Measurements from ENCODE around the gene BABAM2. TPM values are rescaled to one million over a fixed set of nuclear protein-coding genes. Genes with fewer than 3 reads are reported as not detected.
"Not testable (repeated sequence)": the region's sequence is repeated elsewhere in the genome, so short reads cannot be mapped to it uniquely, and the experiment has no call there.

BABAM2 gene
- total RNA-seq, 4 donors from 2014 or later, result 33.2 to 70.3 (median 38.6) TPM

DNA sequence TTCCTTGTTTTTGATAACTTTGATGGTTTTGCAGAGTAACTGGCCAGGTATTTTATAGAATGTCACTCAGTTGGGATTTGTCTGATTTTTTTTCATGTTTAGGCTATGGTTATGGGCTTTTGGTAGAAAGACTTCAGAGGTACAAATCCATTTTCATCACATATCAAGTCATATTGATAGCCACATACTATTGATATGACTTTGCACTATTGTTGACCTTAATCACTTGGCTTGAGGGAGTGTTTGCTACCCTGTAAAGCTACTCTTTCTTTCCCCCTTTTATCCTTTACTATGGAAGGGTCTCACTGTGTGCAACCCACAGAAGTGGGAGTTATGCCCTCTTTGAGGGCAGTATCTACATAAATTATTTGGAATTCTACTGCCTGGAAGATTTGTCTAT, 109.8 kb downstream of the BABAM2 start:
- Histone ChIP-seq H3K4me3 (replicated peaks in 1 of 3) (no peak overlapping the region), H3K27me3 (no peaks in the 10 kb centered on the region), H3K9me3 (no peaks in the 10 kb centered on the region), H3K36me3 (no peaks in the 10 kb centered on the region), H3K4me1 (no peaks in the 10 kb centered on the region), H3K27ac (no peak overlapping the region)
- DNase-seq, result no peak
- TF ChIP-seq POLR2A (IDR thresholded peaks at IDR 0.05), result no peak
- TF ChIP-seq, protein P1, sequence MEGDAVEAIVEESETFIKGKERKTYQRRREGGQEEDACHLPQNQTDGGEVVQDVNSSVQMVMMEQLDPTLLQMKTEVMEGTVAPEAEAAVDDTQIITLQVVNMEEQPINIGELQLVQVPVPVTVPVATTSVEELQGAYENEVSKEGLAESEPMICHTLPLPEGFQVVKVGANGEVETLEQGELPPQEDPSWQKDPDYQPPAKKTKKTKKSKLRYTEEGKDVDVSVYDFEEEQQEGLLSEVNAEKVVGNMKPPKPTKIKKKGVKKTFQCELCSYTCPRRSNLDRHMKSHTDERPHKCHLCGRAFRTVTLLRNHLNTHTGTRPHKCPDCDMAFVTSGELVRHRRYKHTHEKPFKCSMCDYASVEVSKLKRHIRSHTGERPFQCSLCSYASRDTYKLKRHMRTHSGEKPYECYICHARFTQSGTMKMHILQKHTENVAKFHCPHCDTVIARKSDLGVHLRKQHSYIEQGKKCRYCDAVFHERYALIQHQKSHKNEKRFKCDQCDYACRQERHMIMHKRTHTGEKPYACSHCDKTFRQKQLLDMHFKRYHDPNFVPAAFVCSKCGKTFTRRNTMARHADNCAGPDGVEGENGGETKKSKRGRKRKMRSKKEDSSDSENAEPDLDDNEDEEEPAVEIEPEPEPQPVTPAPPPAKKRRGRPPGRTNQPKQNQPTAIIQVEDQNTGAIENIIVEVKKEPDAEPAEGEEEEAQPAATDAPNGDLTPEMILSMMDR (IDR thresholded peaks at IDR 0.05), result no peak
- intact Hi-C loops (cut with DNase I), result no loop called here

DNA sequence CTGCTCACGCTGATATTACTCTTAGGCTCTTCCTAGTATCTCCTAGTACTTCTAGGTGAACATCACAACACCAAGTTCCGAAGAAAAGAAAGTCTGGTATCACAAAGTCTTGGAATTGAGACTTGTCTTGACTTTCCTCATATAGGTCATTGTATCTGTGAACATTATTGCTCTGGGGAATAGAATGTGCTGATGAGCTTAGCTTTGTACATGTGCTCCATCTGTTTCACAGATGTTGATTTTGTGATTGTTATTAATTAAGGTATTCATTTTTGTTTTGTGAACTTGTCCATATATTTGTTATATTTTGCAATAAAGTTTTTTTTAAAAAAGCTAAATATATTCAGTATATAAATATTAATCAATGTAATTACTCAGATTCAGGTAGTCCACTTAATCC, 111.7 kb downstream of the BABAM2 start:
- Histone ChIP-seq H3K27me3 (no peaks in the 10 kb centered on the region), H3K4me1 (no peaks in the 10 kb centered on the region), H3K27ac (no peak overlapping the region), H3K9me3 (no peaks in the 10 kb centered on the region), H3K4me3 (replicated peaks in 1 of 3) (no peak overlapping the region), H3K36me3 (no peaks in the 10 kb centered on the region)
- intact Hi-C loops (cut with DNase I), result no loop called here
- no peak for TF ChIP-seq POLR2A (IDR thresholded peaks at IDR 0.05)
- TF ChIP-seq, protein P1 (IDR thresholded peaks at IDR 0.05), result no peak
- WGBS, 2 donors, result 95 to 100% methylated on average over 2 of the region's 2 CpGs
- DNase-seq, result no peak

DNA sequence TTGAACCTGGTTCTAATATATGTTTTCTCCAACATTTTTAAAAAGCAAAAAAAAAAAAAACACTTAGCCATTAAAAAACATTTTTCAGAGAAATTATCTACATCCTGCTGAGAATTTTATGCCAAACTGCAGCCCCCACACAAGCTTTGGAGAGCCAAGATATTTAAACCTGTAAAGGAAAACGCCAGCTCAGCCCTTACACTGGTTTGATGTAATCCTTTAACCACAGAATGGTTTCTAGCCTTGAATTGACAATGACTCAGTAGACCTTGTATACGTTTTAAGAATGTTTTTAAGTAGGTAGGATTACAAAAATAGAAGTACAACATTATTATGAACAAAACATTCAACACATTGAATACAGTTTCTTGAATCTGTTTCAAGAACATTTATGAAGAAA, 113.6 kb downstream of the BABAM2 start:
- 70 to 81% methylated on average over 2 of the region's 2 CpGs for WGBS, 2 donors
- Histone ChIP-seq H3K27ac (no peak overlapping the region), H3K9me3 (no peaks in the 10 kb centered on the region), H3K4me3 (replicated peaks in 1 of 3) (no peak overlapping the region), H3K27me3 (no peaks in the 10 kb centered on the region), H3K36me3 (no peaks in the 10 kb centered on the region), H3K4me1 (no peaks in the 10 kb centered on the region)
- DNase-seq, result no peak
- TF ChIP-seq POLR2A (IDR thresholded peaks at IDR 0.05), result no peak
- TF ChIP-seq, protein P1 (IDR thresholded peaks at IDR 0.05), result no peak
- intact Hi-C loops (cut with DNase I), result no loop called here

DNA sequence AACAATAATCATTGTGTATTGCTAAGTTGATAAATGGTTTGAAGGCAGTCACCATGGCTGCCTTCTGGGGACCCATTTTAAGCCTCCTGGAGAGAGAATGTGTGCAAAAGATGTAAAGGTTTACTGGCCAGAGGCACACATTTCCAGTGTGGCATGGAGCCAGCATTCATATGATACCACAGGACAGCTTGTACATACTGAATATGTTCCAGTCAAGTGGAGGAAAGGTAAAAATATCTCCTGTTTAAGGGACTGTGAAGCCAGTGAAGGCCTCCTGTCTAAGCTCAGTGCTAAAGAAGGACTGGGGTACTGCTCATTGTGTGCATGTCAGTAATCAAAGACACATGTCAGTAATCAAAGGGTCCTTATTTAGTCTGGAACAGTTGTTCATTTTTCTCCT, 119.2 kb downstream of the BABAM2 start:
- TF ChIP-seq, protein P1 (IDR thresholded peaks at IDR 0.05), result no peak
- no peak for TF ChIP-seq POLR2A (IDR thresholded peaks at IDR 0.05)
- Histone ChIP-seq H3K9me3 (no peaks in the 10 kb centered on the region), H3K27me3 (no peaks in the 10 kb centered on the region), H3K4me1 (peaks cover 0 to 5% of the 10 kb centered on the region in 2 donors), H3K36me3 (no peaks in the 10 kb centered on the region), H3K4me3 (replicated peaks in 1 of 3) (no peak overlapping the region), H3K27ac (no peak overlapping the region)
- intact Hi-C loops (cut with DNase I), result no loop called here
- DNase-seq, result peak; percentile 13 to 14

DNA sequence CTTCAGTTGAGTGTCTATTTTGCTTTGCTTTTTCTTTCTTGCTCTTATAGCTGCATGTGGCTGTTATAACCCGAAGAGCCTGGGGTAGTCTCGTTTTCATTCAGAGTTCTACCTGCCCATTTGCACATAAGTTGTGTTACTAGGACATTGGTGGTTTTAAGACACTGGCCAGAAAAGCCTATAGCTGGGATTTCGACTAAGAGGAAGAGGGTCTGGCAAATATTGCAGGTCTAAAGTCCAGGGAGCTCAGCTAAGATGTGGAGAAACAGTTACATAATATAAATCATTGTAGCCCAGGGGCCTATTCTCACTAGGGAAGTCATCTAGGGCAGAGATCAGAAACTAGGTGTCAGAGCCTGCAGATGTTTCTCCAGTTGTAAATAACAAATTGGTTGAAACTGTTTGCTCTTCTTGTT, 120.8 kb downstream of the BABAM2 start:
- no peak for DNase-seq
- intact Hi-C loops (cut with DNase I), result no loop called here
- WGBS, 2 donors, result 93 to 94% methylated on average over 3 of the region's 3 CpGs
- no peak overlapping the region for H3K27ac ChIP-seq
- peaks cover 0 to 5% of the 10 kb centered on the region in 2 donors for H3K4me1 ChIP-seq
- no peaks in the 10 kb centered on the region for H3K27me3 ChIP-seq
- no peak overlapping the region for H3K4me3 ChIP-seq (replicated peaks in 1 of 3)
- TF ChIP-seq POLR2A (IDR thresholded peaks at IDR 0.05), result no peak
- TF ChIP-seq, protein P1 (IDR thresholded peaks at IDR 0.05), result no peak
- no peaks in the 10 kb centered on the region for H3K9me3 ChIP-seq
- no peaks in the 10 kb centered on the region for H3K36me3 ChIP-seq

DNA sequence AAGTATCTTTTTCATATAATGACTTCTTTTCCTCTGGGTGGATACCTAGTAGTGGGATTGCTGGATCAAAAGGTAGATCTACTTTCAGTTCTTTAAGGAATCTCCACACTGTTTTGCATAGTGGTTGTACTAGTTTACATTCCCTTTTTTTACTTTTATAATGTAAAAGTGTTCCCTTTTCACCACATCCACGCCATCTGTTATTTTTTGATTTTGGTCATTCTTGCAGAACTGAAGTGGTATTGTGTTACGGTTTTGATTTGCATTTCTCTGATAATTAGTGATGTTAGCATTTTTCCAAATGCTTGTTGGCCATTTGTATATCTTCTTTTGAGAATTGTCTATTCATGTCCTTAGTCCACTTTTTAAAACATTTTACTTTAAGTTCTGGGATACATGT, 127.9 kb downstream of the BABAM2 start:
- intact Hi-C loops (cut with DNase I); H3K9me3 ChIP-seq; H3K27ac ChIP-seq; H3K4me1 ChIP-seq; H3K4me3 ChIP-seq (replicated peaks in 1 of 3); H3K27me3 ChIP-seq; DNase-seq; H3K36me3 ChIP-seq: not testable (repeated sequence)
- WGBS, 2 donors, result 97 to 100% methylated on average over 2 of the region's 2 CpGs

DNA sequence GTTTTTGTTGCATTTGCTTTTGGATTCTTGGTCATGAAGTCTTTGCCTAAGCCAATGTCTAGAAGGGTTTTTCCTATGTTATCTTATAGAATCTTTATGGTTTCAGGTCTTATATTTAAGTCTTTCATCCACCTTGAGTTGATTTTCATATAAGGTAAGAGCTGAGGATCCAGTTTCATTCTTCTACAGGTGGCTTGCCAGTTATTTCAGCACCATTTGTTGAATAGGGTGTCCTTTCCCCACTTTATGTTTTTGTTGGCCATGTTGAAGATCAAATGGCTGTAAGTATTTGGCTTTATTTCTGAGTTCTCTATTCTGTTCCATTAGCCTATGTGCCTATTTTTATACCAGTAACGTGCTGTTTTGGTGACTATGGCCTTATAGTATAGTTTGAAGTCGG, 129.0 kb downstream of the BABAM2 start:
- H3K9me3 ChIP-seq; H3K4me1 ChIP-seq; H3K4me3 ChIP-seq (replicated peaks in 1 of 3); DNase-seq; H3K36me3 ChIP-seq; H3K27me3 ChIP-seq; H3K27ac ChIP-seq; intact Hi-C loops (cut with DNase I): not testable (repeated sequence)
- WGBS, 2 donors, result 95 to 97% methylated on average over 2 of the region's 2 CpGs

Measured in thyroid gland (tissue), 4 donors.